ENCODE results near the gene CRTC2.
"Not testable (repeated sequence)": the region's sequence is repeated elsewhere in the genome, so short reads cannot be mapped to it uniquely, and the experiment has no call there.

Gene CRTC2

DNA sequence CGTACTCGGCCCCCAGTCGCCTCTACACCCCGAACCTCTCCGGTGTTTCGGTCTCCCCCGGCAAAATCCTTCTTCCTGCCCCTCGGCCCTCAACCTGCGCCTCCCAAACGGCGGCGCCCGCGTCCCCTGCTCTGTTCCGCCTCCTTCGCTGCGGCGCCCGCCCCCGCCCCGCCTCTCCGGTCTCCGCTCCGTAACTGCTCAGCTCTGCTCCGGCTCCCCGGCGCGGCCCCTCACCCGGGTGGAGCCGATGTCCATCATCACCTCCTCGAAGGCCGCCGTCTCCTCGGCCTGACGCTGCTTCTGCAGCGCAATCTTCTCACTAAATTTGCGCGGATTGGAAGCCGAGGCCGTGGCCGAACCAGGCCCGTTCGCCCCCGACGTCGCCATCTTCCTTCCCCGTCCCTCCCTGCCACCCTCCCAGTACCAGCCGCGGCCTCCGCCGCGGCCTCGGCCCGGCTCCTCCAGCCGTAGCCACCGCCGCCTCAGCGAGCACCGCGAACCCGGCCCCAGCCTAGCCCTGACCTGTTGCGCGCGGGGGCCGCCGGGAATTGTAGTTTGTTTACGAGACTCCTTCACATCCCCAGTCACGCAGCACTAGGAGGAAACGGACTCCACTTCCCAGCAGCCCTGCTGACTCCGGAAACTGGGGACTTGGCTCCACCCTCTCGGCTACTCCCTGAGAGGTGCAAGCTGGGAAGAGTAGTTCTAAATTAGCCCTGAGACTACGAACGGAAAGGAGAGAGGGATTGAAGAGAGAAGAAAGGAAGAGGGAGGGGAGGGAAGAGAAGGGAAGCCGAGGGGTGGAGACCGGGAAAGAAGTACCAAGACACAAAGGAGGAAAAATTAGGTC lies at the start of gene CRTC2:
Gene CRTC2, minus strand, starts transcription at position 502 of the 850 bp plus-strand sequence. Its CDS starts 115 bp downstream, at position 387.
- peak; percentile 100 for DNase-seq (ENCODE audit: low spot score)

GRCh38 chr1:154006136-154006535 lies 47.7 kb upstream of the CRTC2 start:
- DNase-seq (ENCODE audit: low spot score): peak; percentile 74

DNA sequence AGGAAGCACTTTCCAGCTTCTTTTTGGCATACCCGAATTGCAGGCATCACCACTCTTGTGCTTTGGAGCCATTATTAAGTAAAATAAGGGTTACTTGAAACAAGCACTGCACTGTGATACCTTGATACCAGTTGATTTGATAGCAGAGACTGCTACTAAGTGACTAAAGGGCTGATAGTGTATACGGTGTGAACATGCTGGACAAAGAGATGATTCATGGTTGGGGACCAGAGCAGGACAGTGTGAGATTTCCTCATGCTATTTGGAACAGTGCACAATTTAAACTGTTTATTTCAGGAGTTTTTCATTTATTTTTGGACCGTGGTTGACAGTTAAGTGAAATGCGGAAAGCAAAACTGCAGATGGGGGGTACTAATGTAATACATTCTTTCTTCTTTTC lies 42.0 kb upstream of the CRTC2 start:
- no peak for DNase-seq (ENCODE audit: low spot score)

- DNase-seq (ENCODE audit: low spot score): not testable (repeated sequence)
Measured at GRCh38 chr1:153996882-153997281, 38.5 kb upstream of the CRTC2 start.

DNA sequence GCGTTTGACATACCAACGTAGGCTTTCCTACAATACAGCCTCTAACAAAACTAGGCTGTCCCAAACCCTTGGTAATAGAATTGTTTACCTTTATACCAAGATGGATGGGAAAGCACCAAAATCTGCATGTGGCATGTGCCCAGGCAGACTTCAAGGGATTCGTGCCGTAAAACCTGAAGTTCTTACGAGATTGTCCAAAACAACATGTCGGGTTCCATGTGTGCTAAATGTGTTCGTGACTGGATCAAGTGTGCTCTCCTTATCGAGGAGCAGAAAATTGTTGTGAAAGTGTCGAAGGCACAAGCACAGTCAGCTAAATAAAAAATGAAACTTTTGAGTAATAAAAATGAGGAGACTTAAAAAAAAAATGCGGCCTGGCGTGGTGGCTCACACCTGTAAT lies 37.2 kb upstream of the CRTC2 start:
- no peak for DNase-seq (ENCODE audit: low spot score)

DNA sequence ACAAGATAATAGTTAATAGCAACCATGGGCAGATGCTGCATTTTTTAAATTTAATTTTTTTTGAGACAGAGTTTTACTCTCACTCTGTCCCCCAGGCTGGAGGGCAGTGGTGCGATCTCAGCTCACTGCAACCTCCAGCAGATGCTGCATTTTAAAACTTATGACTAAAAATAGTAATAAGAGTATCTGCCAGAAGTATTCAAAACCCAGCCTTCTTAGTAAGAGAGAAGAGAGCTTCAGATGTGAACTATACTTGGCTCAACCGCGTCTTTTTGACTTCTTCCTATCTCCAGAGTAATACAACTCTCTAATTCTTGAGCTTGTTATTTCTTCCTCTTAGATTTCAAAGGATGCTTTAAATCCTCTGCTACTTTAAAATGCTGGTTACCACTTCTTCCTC lies 36.8 kb upstream of the CRTC2 start:
- DNase-seq (ENCODE audit: low spot score): no peak

GRCh38 chr1:153991806-153992205 lies 33.4 kb upstream of the CRTC2 start:
- DNase-seq (ENCODE audit: low spot score): no peak

GRCh38 chr1:153991151-153991630 lies 32.8 kb upstream of the CRTC2 start:
- DNase-seq (ENCODE audit: low spot score): no peak

DNA sequence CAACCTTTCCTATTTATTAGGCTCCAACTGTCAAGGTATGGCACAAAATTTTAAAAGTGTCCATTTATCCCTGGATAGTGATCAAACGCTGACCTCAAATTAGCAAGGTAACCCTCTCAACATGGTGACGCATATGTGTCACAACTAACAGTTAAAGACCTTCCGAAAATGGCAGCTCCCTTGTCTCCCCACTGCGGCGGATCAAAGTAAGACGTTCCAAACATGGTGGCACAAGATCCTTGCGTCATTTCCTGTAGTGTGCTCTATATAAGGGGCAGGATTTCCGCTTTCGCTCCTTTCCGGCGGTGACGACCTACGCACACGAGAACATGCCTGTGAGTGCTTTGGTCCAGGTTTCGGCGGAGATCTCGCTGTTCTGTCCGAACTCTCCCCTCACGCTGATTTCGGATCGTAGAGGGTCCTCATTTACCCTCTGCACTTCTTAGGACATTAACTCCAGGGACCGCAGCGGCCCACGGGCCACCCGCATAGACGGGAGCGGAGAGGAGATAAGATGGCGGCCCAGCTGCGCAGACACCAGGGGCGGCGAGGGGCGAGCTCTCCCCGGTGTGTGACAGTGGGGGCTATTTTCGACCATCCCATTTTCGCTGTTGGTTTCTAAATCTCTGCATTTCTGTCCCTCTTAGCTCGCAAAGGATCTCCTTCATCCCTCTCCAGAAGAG lies 32.2 kb upstream of the CRTC2 start, which contains the start of gene RPS27:
Gene RPS27, plus strand, starts transcription at position 295 of the 683 bp plus-strand sequence. Its CDS starts 35 bp downstream, at position 330.
- DNase-seq (ENCODE audit: low spot score): peak; percentile 96

DNA sequence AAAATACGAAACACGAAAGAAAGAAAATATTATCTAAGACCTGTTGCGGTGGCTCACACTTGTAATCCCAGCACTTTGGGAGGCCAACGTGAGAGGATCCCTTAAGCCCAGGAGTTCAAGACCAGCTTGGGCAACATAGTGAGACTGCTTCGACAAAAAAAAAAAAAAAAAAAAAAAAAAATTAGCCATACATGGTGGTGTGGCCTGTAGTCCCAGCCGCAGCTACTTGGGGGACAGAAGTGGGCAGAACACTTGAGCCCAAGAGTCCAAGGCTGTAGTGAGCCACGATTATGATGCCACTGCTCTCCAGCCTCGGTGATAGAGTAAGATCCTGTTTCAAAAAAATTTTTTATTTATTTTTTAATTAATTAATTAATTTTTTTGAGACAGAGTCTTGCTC lies 29.2 kb upstream of the CRTC2 start:
- no peak for DNase-seq (ENCODE audit: low spot score)

DNA sequence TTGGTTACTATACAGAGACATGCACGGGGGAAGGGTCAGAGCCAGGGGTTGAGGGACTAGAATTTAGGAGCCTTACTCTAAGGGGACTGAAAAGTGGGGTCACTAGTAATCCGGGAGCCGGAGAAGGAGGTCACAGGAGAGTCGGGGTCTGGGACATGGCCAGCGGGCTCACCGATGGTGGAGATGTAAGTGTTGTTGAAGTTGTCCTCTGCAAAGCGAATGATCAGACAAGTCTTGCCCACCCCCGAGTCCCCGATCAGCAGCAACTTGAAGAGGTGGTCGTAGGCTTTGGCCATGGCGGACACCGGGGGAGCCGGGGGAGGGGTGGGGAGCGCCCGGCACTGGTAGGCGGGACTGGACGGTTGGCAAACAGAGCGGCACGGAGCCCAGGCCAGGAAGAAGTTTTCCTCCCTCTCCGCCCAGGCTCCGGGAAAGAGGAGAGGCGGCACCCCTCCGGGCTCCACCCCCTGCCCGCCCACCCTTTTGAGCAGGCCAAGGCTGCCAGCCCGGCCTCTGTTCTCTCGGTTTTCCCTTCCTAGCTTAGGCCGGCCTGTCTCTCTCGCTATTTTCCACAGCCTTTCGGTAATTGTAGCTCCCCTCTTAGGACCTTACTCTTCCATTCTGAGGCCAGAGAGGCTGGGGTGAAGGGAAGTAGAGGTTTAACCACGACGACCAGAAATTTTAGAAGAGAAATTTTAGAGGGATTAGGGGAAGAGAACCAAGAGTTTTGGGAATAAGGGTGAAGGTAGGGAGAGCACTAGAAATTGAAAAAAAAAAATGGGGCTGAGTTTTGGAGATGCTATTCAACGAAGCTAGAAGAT lies 27.7 kb upstream of the CRTC2 start, which contains the start of gene RAB13:
Gene RAB13, minus strand, starts transcription at position 399 of the 821 bp plus-strand sequence. Its CDS starts 103 bp downstream, at position 296.
- peak; percentile 91 for DNase-seq (ENCODE audit: low spot score)

DNA sequence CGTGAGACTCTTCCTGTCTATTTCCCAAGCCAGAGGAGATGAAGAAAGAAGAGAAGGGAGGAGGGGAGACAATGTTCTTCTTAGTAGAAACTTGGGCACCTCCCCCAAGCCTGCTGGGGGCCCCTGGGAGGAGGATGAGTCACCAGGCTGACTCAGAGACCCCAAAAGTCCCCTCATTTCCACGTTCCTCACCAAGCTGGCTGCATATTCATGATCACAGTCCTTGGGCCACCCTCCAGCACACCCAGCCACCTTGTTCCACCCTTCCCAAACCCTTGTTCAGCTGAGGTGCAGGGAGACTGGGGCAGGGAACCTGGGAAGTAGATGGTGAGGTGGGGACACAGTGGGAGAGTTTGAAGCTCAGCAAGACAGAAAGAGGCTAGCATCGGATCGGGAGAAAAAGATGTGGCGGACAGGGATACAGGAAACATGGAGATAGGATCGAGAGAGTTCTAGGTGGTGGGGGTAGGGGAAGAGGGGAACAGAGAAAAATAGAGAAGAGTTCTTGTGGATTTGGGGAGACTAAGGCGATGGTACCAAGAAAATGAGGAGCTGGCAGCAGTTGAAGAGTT lies 27.0 kb upstream of the CRTC2 start:
- peak; percentile 53 for DNase-seq (ENCODE audit: low spot score)

- no peak for DNase-seq (ENCODE audit: low spot score)
Measured at GRCh38 chr1:153984123-153984894, 25.9 kb upstream of the CRTC2 start.

DNA sequence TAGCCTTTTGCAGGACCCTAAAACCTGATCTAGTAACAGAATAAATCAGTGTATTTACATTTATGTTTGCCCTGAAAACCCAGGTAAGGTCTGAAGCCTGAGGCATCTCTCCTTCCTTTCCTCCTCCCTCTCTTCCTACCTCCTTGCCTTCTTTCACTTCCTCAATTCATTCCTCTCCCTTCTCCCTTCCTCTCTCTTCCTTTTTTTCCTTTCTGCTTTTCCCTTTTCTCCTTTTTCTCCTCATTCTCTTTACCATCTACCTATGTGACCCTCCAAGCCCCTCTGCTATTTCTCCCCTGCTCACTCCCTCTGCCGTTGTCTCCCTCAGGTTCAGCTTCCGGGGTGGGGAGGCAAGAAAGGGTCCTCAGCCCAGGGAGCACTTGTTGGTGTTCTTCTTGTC lies 23.3 kb upstream of the CRTC2 start:
- DNase-seq (ENCODE audit: low spot score): not testable (repeated sequence)

DNA sequence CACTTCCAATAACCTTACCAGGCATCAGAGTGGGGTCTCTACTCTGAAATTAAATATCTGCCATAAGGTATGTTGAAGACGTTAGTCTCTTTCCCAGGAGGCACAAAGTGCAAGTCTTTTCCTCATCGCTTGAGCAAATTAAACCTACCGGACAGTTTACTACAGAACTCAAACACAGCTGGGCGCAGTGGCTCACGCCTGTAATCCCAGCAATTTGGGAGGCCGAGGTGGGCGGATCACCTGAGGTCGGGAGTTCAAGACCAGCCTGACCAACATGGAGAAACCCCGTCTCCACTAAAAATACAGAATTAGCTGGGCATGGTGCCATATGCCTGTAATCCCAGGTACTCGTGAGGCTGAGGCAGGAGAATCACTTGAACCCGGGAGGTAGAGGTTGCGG lies 20.7 kb upstream of the CRTC2 start:
- DNase-seq (ENCODE audit: low spot score): not testable (repeated sequence)

- no peak for DNase-seq (ENCODE audit: low spot score)
Measured at GRCh38 chr1:153978274-153978909, 20.0 kb upstream of the CRTC2 start.

- peak; percentile 86 for DNase-seq (ENCODE audit: low spot score)
Measured at GRCh38 chr1:153977250-153978240, 19.1 kb upstream of the CRTC2 start, which contains the start of gene JTB. Gene JTB (minus strand): TSS chr1:153977674. CDS start chr1:153977252, 422 bp downstream.

GRCh38 chr1:153976819-153977249 lies 18.4 kb upstream of the CRTC2 start:
- no peak for DNase-seq (ENCODE audit: low spot score)

DNA sequence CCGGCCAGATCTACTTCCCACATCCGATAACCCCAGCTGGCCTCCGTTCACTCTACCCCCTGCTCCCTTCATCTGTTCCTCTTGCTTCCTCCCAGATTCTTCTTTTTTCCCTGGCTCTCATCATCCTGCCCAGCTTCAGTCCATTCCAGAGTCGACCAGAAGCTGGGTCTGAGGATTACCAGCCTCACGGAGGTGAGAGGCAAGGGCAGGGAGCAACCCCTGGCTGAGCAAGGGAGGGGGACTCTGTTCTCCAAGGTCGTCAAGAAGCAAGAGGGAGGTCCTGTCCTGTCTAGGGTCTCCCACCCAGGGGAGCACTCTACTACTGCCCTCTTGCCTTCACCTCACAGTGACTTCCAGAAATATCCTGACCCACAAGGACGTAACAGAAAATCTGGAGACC lies 15.1 kb upstream of the CRTC2 start:
- DNase-seq (ENCODE audit: low spot score): no peak

All from hepatic stellate cell (primary cell).